ENCODE data around the gene CIT. TPM values are rescaled to one million over a fixed set of nuclear protein-coding genes. Genes with fewer than 3 reads are reported as not detected.

Gene CIT
- total RNA-seq, 1 donor from 2014 or later = 4.4 TPM

DNA sequence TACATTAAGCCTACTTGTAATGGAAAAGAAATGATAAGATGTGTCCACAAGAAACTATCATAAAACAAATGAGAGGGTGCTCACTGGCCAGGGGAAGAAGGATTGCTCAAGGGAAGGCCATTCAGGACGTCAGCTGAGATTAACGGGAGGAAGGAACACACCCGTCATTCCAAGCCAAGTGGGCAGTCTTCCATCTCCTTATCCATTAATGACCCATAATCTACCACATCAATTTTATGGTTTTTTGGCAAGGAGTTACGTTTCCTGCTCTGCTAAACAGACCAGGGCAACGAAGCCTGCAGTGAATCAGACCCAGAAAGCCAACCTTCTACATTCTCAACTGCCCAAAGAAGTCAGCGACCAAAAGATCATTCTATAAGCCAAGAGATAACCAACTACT, 184.1 kb downstream of the CIT start:
- DNase-seq = peak; percentile 91

DNA sequence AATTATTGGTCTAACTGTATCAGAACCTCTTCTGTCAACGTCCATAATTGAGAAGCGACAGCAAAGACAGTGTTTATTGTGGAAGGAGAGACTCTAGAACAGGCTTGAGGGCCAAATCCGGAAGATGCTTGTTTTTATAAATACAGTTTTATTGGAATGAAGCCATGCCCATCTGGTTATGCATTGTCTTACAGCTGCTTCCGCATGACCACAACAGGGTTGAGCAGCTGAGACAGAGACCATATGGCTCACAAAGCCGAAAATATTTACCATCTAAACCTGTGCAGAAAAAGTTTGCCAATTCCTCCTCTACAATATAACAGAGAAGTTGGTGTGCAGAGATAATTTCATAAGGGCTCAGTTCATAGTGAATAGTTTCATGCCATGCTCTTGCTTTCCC, 184.7 kb downstream of the CIT start:
- peak; percentile 87 for DNase-seq

DNA sequence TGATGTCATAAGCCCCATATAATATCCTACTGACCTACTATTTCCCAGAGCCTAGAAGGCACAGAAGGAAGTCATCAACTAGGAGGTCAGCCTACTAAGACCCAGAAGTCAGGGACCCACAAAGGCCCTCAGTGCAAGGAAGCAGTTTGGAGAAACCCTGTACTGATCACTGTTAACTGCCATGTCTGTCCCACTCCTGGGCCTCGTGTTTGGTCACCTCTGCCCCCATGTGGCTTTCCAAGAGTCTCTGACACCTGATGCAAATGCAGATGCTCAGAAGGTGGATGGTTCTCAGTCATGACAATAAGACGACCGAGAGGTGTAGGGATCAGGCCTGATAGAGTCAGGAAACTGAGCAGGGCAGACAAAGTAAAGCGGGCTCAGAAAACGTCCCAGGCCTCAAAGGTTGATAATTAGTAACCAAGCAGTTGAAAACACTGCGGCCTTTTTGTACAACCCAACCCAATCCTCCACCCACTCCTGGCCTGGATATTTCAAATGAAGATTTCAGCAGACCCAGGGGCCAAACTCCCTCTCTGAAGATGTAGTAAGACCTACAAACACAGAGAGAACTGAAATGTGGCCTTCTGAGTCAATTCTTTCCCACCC, 185.8 kb downstream of the CIT start:
- DNase-seq = no peak

DNA sequence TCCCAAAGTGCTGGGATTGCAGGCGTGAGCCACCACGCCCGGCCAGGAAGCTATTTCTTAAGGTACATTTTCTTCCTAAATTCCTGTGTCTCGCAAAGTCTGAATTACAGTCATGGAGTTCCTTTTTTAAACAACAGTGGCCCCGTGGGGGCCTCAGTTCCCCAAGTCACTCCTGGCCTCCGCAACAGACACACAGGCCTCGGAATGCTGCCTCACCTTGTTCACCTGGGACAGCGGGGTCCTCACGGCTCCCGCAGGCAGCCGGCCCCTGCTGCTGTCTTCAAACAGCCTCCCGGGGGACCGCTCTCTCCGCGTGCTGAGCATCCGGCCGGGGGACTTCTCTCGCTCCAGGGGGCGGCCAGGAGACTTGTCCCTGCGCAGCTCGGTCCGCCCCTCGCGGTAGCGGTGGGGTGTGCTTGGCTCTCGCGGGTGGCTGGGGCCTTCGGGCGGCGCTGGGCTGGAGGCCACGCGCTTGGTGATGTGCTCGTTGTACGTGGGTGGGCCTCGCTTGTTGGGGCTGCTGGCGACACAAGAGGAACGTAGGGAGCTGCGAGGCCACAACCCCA, 187.1 kb downstream of the CIT start:
- no peak for DNase-seq

DNA sequence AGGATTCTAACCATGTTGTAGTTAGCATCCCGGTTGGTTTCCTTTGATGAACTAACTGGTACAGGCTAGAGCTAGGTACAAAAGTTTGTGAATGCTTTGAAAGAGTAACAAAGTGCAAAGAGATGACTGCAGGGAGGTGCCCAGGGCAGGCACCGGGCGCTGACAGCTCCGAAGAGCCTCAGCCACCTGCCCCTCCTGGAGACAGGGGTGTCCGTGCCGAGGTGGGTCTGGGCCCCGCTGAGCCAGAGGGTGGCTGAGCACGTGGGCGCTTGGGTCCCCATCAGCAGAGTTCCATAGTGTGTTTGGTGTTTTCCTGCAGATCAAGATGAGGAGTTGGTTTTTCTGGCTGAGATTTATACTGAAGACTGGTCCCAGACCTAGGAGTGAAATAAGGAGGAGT, 189.2 kb downstream of the CIT start:
- DNase-seq = no peak

GRCh38 chr12:119687406-119687805, 189.7 kb downstream of the CIT start:
- DNase-seq = peak; percentile 62

DNA sequence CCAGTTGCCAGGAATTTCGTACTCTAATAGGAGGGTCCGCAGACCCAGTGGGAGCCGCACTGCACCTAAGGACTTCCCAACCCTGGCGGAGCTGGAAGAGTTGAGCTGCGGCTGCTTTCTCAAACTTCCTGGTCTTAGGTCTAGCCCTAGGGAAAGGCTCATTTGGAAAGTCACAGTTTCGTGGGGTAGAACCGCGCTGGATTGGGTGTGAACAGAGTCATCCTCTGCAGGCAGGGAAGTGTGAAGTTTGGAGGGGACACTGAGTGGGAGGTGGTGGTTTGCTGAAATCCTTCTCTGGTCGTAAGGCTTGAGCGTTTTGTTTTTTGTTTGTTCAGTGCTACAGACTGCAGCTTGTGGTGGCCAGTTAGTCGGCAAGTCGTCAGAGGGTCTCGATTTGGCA, 190.3 kb downstream of the CIT start:
- no peak for DNase-seq

DNA sequence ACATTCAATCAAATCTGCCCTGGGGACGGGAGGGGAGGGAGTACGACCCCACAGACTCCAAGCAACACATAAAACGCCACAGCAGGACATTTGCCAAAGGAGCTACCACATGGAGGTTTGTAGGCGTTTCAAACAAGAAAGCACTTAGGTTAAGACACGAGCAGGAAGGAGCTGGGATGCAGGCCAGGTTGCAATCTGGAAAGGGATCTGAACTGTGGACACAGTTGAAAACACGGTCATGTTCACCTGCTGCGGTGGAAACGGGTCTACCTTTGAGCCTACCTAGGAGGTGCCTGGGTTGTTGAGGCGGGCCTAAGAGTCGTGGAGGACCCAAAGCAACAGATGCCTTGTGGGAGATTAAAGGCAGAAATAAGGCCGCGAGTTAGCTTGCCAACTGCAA, 190.8 kb downstream of the CIT start:
- DNase-seq = no peak

GRCh38 chr12:119685375-119685774, 191.7 kb downstream of the CIT start:
- DNase-seq = no peak

GRCh38 chr12:119684711-119685369, 192.3 kb downstream of the CIT start:
- no peak for DNase-seq

DNA sequence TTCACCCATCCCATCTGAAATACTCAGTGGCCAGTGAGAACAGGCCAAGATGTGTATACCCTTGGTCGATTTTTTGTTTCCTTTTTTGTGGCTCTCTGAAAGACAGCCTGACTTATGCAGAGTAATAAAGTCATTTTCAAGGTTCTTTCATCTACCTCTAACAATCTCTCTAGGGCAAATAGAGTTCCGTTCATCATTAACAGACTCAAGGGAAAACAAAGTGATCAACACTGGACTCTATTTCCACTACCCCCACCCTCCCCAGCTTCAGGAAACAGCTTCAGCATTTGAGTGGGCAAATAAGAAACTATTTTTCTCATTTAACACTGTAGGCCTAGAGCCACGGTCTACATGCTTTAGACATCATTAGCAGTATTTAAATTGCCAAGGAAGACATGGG, 193.3 kb downstream of the CIT start:
- no peak for DNase-seq

DNA sequence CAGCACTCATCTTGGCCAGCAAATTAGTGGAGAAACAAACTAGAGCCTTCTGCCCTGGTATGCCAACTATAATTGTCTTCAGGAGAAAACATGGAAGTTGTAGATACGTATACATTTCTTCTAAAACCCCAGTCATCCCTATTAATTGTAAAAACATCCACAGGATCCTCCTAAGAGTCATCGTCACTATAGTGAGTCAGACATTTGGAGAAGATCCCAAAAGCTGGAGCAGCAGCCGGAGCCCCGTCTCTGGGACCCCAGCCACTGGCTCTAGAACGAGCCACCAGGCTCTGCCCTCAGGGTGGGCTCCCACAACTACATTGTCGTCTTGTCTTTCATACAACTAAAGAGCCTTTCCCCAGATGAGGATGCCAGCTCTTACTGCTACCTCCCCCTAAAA, 193.7 kb downstream of the CIT start:
- peak; percentile 38 for DNase-seq

DNA sequence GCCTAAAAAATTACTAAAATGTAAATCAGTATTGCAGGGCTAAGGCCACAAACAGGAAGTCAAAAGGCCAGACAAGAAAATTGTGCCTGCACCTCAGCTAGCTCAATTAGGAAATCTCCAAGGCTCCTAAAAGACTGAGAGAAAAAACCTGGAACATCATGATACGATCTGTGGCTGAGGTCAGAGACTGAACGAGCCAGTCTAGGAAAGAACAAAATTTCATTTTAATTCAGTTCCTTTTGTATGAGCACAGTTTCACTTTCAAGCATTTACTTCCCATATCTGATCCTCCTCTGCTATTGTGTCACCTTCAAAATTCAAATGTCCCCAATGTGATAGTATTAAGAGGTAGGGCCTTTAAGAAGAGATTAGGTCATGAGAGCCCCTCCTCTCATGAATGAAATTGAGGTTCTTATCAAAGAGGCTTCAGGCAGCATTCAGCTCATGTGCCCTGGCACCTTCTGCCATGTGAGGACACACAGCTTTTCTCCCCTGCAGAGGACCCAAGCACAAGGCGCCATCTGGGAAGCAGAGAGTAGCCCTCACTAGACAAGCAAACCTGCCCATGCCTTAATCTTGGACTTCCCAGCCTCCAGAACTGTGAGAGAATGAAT, 194.4 kb downstream of the CIT start:
- DNase-seq = no peak

DNA sequence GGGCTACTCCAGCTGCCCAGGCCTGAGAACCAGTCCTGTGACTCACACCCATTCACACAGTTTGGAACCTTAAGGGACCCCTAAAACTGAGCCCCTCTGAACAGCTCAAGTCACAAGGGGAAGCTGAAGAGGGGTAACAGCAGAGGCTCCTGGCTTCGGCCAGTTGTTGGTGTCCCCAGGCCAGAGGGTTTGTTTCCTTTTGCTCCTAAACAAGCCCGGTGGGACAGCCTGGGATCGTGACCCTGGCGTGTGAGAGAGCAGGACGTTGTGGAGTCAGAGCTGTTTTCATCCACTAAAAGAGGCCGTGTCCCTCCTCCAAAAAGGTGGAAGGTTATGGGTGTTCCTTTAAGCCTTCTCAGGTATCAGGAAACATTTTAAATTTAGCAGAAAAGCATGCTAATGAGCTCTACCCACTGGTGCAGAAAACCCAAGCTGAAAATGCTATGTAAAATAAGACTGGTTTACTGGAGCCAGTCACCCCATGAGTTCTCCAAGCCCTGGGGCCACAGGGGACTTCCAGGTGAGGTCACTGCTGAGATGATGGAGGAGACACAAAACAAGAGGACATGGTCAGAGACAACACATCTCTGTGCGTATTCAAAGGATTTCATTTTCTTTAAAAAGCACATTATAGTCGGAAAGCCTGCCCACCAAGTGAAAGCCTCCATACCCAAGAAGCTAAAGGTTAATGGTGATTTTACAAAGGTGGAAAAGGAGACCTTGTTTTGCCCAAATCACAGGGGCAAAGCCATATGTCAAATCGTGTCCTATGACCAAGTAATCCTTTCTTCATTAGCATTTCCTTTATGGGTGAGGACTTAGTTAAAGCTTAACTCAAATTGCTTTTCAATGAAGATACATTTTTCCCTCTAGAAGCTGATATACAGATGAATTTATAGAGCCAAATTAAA, 195.1 kb downstream of the CIT start:
- no peak for DNase-seq

DNA sequence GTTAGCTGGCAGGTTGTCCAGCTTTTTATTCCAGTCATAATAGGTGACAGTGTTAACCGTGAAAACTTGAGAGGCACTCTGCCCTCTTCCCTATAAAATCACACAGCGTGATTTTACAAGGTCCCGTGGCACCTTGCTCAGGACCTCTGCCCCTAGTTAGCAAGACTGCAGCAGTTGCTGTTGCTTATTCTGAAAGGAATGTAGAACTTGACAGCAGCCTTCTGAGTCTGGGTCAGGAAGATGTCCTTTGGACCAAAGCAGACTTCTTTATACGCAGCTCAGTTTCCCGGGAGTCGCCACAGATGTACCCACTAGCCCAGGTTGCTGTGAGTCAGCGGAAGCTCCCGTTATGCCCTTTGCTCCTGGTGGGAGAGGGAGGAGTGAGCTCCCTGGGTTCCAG, 196.0 kb downstream of the CIT start:
- DNase-seq = no peak

DNA sequence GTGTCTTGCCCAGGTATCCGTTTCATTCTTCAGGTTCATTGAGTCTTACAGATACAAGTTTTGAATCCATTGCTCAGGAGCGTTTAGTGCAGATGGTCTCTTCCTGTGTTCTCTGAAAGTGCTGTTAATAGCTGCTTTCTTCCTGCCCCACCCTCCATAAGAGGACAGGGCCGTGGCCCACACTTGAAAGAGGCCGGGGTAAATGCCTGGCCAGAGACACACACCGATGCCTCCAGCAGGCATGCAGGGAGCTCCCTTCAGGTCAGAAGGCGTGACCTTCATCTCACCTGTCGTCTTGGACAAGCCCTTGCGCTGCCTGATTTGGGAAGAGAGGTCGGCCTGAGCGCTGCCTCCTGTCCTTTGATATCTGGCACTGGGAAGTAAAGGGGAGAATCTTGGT, 197.6 kb downstream of the CIT start:
- DNase-seq = no peak

GRCh38 chr12:119679081-119679480, 198.0 kb downstream of the CIT start:
- no peak for DNase-seq

DNA sequence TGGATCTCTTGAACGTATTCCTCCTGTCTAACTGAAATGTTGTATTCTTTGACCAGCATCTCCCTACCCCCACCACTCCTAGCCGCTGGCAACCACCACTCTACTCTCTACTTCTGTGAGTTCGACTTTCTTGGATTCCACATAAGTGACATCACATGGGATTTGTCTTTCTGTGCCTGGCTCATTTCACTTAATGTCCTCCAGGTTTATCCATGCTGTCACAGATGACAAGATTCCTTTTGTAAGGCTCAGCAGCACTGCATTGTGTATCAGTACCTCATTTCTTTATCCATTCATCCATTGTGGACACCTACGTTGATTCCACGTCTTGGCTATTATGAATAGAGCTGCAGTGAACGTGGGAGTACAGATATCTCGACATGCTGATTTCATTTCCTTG, 198.7 kb downstream of the CIT start:
- no peak for DNase-seq

- DNase-seq = no peak
Measured at GRCh38 chr12:119676573-119676972, 200.5 kb downstream of the CIT start.

GRCh38 chr12:119676022-119676421, 201.1 kb downstream of the CIT start:
- DNase-seq = no peak

- DNase-seq = no peak
Measured at GRCh38 chr12:119674560-119674959, 202.6 kb downstream of the CIT start.

- DNase-seq = peak; percentile 96
Measured at GRCh38 chr12:119673634-119674033, 203.5 kb downstream of the CIT start.

DNA sequence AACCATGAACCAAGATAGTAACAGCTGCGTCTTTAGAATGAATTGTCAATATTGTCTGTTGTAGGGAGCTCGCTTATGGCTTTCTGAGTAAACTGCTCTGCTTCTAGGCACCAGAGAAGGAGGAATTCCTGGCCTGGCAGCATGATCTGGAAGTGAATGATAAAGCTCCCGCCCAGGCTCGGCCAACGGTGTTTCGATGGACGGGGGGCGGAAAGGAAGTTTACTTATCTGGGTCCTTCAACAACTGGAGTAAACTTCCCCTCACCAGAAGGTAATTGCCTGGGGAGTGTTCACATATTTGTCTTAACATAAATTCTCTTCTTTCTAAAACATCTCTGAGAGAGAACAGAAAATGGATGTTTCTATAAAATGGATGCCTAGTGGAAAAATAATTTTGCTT, 204.9 kb downstream of the CIT start:
- DNase-seq = no peak
